Measurements from ENCODE around the gene RBBP5.

The RBBP5 gene

DNA sequence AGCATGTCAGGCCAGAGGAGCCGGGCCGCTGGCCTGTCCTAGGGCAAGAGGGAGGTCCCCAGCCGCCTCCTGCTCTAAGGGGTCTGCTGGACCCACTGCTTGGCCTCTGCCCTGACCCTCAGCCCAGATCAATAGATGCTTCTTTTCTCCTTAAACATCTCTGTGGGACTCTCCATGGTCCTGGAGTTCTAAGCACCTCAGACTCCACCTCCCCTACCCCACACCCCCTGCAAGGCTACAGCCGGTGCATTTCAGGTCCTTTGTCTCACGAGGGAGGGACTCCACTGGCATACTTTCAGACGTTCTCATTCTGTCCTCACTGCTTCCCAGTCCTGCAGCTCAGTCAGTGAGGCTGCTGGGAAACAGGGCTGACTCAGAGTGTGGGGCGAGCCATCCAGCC, 67.8 kb downstream of the RBBP5 start:
- no peak for FAIRE-seq

DNA sequence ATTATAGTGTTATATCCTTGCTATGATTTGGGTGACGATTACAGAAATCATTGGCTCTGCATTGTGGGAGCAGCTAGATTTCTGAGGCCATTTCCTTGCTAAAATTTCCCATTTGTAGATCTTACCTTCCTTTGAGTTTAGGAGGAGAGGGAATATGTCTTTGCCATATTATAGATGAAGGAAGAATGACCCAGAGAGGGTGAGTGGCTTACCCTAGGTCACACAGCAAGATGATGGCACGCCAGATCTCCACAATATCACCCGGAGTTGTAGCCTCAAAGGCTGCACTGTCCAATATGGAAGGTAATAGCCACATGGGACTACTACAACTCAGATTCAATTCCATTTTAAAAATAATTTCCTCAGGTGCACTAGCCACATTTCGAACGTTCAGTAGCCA, 68.5 kb downstream of the RBBP5 start:
- FAIRE-seq = no peak

DNA sequence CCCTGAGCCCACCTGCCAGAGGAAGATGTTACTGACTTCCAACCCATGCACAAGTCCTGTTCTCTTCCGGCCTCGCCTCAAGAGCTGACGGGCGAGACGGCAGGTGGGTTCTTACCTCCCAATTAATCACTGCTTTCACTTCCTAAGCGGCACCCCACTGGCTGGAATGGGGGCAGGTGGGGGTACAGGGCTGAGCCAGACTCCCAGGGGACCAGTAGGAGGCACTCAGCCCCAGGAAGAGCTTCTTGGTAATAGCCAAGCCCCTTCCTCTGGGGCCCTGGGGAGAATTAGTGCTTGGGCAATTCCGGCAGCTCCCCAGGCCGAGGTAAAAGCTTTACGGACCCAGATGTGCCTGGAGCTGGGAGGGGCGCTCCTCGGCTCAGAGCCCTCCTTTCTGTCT, 69.1 kb downstream of the RBBP5 start:
- no peak for FAIRE-seq

DNA sequence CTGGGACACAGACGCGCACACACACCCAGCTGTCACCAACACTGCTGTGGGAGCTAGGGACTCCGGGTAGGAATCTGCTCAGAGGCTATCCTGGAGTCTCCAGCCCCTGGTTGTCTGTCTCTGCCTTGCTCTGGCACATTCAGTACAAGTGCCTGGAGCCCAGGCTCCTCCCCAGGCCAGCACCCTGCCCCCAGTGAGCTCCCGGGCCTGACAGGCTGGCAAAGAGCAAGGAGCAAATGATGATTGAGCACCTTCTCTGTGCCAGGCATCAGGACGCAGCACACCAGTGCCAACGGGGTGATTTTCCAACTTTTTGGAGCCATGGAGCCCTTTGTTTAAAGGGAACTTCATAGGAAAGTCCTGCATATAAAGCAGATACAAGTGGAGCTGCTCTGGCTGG, 72.3 kb downstream of the RBBP5 start:
- no peak for FAIRE-seq

GRCh38 chr1:205048382-205048781, 73.4 kb downstream of the RBBP5 start:
- no peak for FAIRE-seq

- FAIRE-seq = no peak
Measured at GRCh38 chr1:205047764-205048231, 74.0 kb downstream of the RBBP5 start.

DNA sequence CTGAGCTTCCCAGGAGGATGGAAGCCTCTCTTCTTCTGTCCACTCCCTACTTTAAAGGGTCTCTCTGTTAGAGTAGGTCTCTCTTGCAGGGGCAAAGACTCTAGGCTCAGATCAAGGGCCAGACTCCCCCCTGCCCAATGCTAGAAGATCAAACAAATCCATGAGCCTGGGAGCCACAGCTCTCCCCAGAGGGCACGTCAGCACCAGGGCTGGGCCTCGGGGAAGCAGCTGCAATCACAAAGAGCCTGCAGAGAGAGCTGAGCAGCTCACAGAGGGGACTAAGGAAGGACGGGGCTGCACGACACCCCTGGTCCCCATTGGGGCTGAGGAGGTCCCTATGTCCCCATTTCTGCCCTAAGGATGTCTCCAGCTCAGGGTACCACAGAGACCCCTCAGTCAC, 74.9 kb downstream of the RBBP5 start:
- no peak for FAIRE-seq

DNA sequence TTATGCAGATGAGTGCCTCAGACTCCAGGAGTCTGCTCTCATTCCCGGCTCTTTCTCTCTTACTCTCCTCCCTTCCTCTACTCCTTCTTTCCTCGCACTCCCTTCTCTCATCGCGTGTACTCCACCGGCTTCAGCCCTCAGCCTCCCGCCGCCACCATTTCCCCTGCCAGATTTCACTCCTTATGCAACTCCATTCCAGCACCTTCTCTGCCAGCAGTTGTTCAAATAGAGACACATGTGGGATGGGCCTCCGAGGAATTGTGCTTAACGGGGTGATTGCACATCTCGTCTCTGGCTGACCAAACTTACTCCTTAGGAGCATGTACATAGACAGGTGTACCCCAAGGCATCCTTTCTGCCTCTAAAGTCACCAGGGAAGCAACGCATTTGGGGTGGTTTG, 76.6 kb downstream of the RBBP5 start:
- FAIRE-seq = no peak

- FAIRE-seq = no peak
Measured at GRCh38 chr1:205044741-205045140, 77.0 kb downstream of the RBBP5 start.

DNA sequence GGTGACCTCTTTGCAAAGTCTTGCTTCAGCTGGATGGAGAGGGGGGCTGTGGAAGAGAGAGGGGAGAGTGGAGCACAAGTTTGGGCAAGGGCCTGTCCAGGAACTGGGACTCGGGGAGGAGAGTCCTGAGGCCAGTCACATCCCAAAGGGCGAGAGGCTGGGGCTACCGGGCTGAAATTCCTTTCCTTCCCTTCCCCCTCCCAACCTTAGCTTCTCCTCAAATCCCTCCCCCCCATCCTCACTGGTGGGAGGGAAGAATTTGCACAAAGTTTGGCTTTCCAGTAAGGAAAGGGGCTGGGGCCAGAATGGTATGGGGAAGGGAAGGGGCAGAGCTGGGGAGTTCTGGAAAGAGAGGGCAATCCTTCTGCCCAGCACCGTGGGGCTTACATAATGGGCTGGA, 77.9 kb downstream of the RBBP5 start:
- FAIRE-seq = no peak

DNA sequence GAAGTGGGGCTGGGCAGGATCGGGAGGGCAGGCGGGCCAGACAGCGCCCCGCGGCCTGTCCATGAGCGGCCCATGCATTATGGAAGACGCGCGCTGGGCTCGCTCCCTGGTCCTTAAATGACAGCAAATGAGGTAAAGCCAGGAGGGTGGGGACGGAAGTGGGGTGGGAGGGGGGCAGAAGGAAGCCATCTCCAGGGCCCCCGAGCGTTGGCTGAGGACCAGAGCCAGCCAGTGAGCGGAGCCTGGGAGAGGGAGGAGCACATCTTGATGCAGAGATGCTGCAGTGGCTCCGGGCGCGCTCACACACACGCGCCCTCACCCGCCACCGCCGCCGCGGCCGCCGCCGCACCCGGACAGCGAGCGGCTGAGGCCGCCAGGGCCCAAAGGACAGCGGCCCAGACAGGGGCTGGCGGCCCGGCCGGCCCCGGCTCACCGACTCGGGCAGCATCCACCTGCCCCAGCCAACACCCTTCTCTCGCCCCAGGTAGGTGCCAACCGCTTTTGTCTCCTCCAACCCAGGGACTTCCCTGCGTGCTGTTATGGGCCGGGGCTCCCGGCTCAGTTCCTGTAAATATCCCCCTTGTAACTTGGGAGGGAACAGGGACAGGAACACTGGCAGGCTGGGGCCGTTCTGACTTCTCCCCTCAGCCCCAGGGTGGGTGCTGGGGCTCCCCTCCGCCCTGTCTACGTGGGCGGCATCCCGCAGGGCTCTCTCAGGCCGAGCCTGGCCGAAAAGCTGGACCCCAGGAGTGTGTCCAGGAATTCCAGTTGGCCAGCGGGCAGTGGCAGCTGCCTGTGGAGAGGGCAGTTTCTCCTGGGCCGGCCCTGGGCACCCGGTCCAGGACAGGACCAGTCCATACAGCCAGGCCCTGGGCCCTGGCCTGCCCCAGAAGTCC, 78.6 kb downstream of the RBBP5 start, which contains the start of gene CNTN2:
Gene CNTN2 (plus strand): TSS at position 302 of the 896 bp plus-strand sequence. CDS start 9,974 bp downstream, outside the sequence.
- FAIRE-seq = no peak

- FAIRE-seq = no peak
Measured at GRCh38 chr1:205041998-205042910, 79.5 kb downstream of the RBBP5 start.

- no peak for FAIRE-seq
Measured at GRCh38 chr1:205041001-205041715, 80.6 kb downstream of the RBBP5 start.

GRCh38 chr1:205038132-205038786, 83.5 kb downstream of the RBBP5 start:
- FAIRE-seq = no peak

DNA sequence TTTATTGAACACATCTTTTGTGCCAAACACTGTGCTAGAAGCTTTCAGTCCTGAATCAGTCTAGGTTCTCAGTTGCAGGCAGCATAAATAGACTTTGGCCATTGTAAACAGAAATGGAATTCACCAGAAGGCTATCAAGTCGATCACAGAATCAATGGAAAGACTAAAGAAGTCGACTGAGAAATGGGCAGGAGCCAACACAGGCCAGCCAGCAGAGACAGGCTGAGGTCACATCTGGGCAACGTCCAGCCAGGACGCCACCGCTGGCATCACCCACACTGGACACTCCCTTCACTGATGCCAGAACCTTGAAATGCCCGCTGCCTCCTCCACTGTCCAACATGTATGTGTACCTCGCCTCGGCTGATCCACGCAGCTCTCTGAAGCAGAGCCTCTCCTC, 84.2 kb downstream of the RBBP5 start:
- no peak for FAIRE-seq
